ENCODE measurements around the gene OR4C16. TPM values are rescaled to one million over a fixed set of nuclear protein-coding genes. Genes with fewer than 3 reads are reported as not detected.

Gene OR4C16, protein sequence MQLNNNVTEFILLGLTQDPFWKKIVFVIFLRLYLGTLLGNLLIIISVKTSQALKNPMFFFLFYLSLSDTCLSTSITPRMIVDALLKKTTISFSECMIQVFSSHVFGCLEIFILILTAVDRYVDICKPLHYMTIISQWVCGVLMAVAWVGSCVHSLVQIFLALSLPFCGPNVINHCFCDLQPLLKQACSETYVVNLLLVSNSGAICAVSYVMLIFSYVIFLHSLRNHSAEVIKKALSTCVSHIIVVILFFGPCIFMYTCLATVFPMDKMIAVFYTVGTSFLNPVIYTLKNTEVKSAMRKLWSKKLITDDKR
- polyA plus RNA-seq (ENCODE audit: insufficient read length in 10 of 10), result not detected
- long read RNA-seq, donor 1, result 0 reads
- long read RNA-seq, donor 2, result 0 reads
- long read RNA-seq, donor 3, result 0 reads
- long read RNA-seq, donor 4, result 0 reads
- long read RNA-seq, donor 5, result 0 reads
- long read RNA-seq, donor 6, result 0 reads
- long read RNA-seq, donor 7, result 0 reads
- long read RNA-seq, donor 8, result 0 reads
- long read RNA-seq, donor 9, result 0 reads

DNA sequence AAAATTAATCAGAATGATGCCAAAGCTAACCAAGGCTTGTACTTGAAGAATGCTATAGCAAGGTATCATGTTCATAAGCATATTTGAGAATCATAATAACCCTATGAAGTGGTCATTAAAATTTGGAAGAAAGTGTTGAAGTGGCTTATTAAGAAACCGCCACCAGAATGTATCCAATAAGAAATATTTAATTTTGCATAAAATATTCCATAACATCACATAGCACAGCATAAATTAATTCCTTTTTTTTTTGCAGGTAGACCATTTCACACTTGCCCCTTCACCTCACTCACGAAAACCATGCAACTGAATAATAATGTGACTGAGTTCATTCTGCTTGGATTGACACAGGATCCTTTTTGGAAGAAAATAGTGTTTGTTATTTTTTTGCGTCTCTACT, at the start of gene OR4C16:
TSS of gene OR4C16 (plus strand) at position 301 of the 400 bp plus-strand sequence. CDS start at position 301, 0 bp downstream.
- no peak for DNase-seq

DNA sequence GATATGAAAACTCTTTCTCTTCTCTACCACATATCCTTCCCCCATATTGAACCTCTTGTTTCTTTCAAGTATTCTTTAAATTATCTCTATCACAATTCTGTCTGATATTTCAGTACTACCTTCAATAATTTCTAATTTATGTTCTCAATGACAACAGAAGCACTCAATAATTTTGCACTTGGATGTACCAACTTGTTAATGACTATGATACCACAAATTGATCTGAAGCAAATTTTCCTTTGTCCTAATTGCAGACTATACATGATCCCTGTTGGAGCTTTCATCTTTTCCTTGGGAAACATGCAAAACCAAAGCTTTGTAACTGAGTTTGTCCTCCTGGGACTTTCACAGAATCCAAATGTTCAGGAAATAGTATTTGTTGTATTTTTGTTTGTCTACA, 17.8 kb upstream of the OR4C16 start, which contains the start of gene OR4C15:
TSS of gene OR4C15 (plus strand) at position 301 of the 400 bp plus-strand sequence. CDS start at position 301, 0 bp downstream.
- DNase-seq, result no peak

DNA sequence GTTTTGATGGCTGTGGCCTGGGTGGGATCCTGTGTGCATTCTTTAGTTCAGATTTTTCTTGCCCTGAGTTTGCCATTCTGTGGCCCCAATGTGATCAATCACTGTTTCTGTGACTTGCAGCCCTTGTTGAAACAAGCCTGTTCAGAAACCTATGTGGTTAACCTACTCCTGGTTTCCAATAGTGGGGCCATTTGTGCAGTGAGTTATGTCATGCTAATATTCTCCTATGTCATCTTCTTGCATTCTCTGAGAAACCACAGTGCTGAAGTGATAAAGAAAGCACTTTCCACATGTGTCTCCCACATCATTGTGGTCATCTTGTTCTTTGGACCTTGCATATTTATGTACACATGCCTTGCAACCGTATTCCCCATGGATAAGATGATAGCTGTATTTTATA, 620 bp downstream of the OR4C16 start:
- DNase-seq, result no peak

DNA sequence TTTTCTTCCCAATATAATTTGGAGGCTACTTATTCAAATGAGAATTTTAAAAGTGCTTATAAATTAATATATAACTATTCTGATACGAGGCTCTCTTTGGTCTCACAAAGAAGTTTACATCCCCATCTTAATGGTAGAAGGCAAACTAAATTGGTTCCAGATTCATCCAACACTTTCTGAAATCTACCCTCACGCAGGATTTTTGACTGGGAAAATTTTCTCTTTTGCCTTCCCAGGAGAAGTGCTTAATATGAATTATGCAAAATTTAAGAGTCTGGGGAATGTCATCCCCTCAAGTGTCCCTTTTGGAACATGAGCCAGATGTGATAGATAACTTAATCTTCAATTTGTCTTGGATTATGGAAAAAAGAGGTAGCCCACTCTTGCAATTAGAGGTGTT, 35.6 kb downstream of the OR4C16 start, which contains the start of gene OR4C11:
TSS of gene OR4C11 (minus strand) at position 101 of the 400 bp plus-strand sequence. CDS start 3,272 bp downstream, outside the sequence.
- no peak for DNase-seq

Other genes with a start within 250 kb of the OR4C16 start
- not detected for gene OR4A16, start 228.9 kb upstream of the OR4C16 start, polyA plus RNA-seq (ENCODE audit: insufficient read length in 10 of 10)
- not detected for gene OR4A15, start 204.2 kb upstream of the OR4C16 start, polyA plus RNA-seq (ENCODE audit: insufficient read length in 10 of 10)
- not detected for gene OR4C15, start 17.7 kb upstream of the OR4C16 start, polyA plus RNA-seq (ENCODE audit: insufficient read length in 10 of 10)
- gene OR4C11, start 35.5 kb downstream of the OR4C16 start, polyA plus RNA-seq (ENCODE audit: insufficient read length in 10 of 10), result not detected
- under 1 TPM in 7 of 10 donors, not detected in 3; 0.07 to 0.13 (median 0.11) TPM for gene OR4P4, start 63.0 kb downstream of the OR4C16 start, polyA plus RNA-seq (ENCODE audit: insufficient read length in 10 of 10)
- gene OR4S2, start 76.2 kb downstream of the OR4C16 start, polyA plus RNA-seq (ENCODE audit: insufficient read length in 10 of 10), result not detected
- not detected for gene OR4C6, start 90.1 kb downstream of the OR4C16 start, polyA plus RNA-seq (ENCODE audit: insufficient read length in 10 of 10)
- not detected for gene OR5D13, start 201.3 kb downstream of the OR4C16 start, polyA plus RNA-seq (ENCODE audit: insufficient read length in 10 of 10)
- gene OR5D14, start 223.4 kb downstream of the OR4C16 start, polyA plus RNA-seq (ENCODE audit: insufficient read length in 10 of 10), result not detected
- not detected for gene OR5L1, start 239.2 kb downstream of the OR4C16 start, polyA plus RNA-seq (ENCODE audit: insufficient read length in 10 of 10)
- not detected for gene OR5D18, start 247.5 kb downstream of the OR4C16 start, polyA plus RNA-seq (ENCODE audit: insufficient read length in 10 of 10)

Measured in muscle of back (tissue), 13 donors.